Activated T-helper 1 cell treated with anti-CD3 and anti-CD28 coated beads, Interleukin-2, amount 50 U/mL, for 16 hours (primary cell): Measurements from ENCODE around the gene APBA2.

ENCODE experiments used
- DNase-seq, 2 donors: peaks; one replicate each; pipeline ENCODE4 v3.0.0-alpha.2; 2020; ENCODE audit warnings: low read depth in 1 of 2, low spot score in 1 of 2

Gene APBA2

DNA sequence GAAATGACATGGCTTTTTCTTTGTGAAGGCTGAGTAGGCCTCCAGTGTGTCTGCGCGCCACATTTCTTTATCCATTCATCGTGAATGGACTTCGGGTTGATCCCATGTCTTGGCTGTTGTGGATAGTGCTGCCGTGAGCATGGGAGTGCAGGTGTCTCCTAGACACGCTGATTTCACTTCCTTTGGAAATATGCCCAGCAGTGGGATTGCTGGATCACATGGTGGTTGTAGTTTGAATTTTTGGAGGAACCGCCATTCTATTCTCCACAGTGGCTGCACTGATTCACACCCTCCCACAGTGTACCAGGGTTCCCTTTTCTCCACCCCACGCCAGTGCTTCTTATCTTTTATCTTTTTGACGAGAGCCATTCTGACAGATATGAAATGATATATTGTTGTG is 212.2 kb downstream of the APBA2 start:
- no peak for DNase-seq

DNA sequence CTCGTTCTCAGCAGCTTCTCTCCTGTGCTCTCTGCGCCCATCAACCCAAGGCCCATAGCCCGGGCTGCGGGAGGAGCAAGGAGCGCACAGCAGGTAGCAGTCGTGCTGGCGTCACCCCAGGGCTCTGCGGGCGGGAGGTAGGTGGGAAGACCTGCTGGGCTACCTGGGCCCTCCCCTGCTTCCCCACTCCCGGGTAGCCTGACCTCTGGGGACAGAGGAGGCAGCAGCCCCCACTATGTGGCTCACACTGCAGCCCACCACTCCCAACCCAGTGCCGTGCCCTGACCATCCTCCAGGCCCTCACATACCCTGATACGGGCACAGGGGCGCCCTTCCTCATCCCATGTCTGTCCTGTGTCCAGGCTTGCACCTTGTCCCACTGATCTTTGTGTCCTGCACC is 212.9 kb downstream of the APBA2 start:
- no peak for DNase-seq

DNA sequence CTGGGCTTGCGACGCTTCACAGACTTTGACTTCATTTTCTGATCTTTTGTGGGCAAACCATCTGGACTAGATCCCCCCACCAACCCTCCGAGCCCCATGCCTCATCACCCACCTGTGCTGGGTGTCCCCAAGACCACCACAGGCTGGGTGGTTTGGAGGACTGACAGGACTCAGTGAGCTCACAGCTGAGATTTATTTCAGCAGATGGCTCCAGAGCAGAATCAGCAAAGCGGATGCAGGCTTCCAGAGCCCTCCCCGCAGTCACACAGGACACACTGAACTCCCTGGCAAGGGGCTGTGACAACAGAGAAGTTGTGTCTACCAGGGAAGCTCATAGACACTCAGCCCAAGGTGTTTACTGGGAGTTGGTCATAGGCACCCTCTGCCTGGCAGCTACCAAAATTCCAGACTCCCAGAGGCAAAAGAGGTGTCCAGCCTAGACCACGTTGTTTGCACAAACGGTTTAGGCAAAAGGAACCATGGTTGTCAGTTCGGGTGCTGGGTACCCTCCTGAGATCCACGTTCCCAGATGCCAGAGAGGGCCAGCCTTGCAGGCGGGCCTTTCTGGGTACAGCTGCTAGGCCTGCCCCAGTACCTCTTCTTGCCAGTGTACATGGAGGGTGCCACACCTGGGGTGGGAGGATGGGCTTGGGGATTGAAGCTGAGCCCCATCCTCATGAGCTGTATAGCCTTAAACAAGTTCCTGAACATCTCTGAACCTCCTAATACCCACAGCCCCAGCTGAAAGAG is 213.5 kb downstream of the APBA2 start:
- no peak for DNase-seq

DNA sequence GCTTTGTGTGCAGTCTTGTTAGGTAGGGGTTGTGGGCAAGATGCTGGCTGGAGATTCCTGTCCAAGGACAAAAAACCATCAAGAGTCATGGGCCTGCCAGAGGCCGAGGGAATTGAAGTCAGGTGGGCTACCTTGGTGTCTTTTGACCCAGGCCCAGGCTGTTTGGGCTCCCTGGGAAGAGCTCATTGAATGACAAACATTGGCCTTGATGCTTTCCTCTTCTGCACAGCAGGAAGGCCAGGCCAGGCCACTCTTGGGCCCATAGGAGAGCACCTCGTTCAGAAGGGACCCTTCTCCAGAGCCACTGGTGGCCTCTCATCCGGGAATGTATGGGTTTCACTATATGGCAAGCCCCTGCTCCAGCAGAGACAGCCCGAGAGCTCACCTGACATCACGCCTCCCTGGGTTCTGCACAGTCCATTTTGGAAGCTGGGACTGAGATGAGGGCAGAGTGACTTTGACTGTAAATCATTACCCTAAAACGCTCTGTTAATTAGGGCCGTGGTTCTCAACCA is 214.8 kb downstream of the APBA2 start:
- DNase-seq: no peak

DNA sequence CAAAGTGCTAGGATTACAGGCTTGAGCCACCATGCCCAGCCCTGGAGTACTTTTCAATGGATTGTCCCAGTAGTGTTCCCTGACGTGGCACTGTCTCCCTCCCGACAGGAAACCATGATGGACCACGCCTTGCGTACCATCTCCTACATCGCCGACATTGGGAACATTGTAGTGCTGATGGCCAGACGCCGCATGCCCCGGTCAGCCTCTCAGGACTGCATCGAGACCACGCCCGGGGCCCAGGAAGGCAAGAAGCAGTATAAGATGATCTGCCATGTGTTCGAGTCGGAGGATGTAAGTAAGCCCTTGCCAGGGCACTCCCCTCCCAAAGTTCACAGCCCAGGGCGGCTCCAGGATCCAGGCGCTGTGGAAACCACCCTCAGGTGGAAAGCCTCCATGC is 215.7 kb downstream of the APBA2 start:
- DNase-seq: no peak

DNA sequence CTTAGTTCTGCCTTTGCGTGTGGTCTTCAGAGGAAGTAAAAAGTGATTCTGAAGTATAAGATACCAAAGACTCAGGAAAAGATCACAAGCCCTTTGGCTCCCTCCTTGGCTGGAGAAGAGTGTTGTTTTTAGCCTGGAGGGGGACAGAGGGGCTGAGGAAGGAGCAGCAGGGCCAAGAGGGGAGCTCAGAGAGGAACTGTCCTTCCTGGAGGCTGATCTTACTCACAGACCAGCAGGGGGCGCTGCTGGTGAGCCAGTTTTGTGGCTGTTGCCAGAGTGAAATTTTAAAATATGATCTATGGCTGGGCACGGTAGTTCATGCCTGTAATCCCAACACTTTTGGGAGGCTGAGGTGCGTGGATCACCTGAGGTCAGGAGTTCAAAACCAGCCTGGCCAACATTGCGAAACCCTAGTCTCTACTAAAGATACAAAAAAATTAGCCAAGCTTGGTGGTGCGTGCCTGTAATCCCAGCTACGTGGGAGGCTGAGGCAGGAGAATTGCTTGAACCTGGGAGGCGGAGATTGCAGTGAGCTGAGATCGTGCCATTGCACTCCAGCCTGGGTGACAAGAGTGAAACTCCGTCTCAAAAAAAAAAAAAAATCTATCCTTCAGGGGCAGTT is 216.5 kb downstream of the APBA2 start:
- peak; percentile 30 to 34 for DNase-seq

DNA sequence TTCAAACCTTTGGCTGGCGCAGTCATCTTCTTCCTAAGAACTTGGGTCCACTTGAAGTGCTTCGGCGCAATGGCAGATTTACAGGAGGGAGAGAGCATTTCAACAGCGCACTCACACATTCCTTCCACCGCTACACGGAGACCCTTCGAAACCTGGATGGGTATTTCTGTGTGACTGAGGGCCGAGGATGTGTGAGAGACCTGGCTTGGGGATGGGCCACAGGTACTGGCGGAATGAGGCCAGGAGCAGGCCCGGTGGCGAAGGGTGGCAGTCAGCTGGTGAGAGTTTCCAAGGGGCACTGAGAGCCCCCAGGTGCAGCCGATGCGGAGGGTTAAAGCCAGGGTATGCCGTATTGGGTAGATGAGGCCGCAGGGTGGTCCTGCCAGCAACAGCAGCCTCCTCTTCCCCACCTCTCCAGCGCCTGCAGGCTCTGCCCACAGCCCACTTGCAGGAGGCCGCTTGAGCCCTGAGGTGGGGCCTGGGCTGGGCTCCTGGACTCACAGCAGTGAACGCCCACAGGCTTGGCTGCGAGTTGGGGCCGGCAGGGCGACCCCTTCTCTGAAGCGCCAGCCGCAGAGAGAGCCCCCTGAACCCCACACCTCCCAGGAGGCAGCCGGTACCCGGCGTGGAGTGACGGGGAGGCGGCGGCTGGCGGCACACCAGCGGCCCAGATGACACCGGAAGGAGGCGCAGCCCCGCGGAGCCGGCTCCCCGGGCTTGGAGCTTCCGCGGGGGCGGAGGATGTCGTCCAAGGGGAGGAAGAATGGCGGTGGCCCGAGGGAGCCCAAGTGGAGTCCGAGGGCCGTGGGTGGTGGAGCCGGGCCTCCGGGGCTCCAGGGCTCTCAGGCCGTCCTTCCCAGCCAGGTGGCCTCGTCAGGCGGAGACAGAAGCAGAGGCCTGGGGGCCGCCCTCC is 217.4 kb downstream of the APBA2 start:
- DNase-seq: no peak

DNA sequence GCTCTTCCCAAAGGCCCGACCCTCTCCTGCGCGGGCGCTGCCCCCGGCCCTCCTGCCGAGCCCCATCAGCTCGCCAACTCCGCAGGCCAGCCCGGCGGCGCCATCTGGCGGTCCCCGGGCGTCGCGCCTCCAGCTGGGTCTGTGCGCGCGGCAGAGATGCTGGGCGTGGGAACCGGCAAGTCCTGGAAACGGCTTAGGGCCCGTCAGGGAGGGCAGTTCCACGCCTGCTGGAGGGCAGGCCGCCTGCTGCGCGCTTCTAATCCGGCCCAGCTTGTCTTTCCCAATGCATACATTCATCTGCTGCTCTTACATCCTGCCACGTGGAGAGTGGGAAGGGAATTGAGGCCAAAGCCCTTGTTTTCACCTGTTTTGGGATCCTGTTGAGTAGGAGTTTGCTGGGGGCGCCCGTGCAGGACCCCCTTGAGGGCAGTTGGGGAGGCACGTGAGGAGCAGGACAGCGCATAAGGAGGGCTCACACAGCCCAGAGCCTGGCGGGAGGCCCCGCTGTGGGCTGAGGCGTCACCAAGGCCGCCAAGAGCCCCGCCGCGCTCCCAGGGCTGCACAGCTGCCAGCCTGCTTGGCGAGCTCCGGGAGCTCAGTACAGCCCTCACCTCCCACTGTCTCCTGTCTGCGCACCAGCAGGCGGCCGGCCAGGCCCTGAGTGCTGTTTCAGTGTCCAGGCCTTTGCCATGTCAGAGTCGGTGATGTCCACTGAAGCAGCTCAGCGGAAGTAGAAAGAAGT is 218.2 kb downstream of the APBA2 start:
- peak; percentile 21 to 43 for DNase-seq

DNA sequence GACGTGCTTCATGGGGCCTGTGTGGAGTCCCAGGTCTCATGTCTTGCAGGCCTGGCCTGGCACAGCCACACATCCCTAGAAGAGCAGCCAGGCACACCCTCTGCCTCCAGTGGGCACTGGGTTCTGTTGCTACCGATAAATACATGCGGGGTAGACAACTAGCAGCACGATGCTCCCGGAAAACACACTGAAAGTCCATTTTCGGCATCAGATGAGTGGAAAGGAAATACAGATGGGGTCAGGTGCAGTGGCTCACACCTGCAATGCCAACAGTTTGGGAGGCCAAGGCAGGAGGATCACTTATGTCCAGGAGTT is 218.7 kb downstream of the APBA2 start:
- DNase-seq: no peak

DNA sequence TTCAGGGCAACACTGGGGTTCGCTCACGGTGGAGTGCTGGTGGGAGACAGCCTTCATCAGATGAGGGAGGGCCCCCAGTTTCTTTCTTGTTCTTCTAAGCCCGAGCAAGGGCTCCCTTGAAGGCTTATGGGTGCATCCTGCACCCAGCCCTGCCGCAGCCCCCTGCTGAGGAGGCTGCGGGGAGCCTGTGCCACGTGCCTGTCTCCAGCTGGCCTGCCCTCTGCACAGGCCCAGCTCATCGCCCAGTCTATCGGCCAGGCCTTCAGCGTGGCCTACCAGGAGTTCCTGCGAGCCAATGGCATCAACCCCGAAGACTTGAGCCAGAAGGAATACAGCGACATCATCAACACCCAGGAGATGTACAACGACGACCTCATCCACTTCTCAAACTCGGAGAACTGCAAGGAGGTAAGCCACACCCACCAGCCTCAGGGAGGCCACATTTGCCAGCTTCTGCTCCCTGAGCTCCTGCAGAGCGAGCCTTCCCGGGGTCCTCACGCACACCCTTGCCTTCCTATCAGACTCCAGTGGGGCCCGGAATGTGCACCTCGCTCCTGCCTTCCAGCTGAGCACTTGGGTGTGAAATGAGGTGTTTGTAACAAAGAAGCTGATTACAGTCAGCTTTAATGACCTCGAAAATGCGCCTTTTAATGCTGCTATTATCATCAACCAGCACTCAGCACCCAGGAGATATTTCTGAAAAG is 219.5 kb downstream of the APBA2 start:
- no peak for DNase-seq

DNA sequence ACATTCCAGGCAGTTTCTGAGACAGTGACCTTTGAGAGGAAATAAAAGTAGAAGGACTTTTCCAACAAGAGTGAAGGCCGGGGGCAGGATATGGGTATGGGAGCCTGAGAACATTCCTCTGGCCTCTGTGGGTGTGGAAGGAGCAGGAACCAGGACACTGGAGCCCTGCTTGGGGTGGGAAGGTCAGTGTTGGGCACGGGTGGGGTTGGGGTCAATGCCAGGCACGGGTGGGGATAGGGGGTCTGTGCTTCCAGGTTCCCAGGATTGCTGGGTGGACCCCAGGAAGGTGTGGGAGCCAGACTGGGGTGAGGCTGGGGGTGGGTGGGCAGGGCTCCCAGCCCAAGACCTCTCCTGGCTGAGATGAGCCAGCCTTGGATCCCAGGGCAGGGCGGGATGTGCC is 220.3 kb downstream of the APBA2 start:
- no peak for DNase-seq

DNA sequence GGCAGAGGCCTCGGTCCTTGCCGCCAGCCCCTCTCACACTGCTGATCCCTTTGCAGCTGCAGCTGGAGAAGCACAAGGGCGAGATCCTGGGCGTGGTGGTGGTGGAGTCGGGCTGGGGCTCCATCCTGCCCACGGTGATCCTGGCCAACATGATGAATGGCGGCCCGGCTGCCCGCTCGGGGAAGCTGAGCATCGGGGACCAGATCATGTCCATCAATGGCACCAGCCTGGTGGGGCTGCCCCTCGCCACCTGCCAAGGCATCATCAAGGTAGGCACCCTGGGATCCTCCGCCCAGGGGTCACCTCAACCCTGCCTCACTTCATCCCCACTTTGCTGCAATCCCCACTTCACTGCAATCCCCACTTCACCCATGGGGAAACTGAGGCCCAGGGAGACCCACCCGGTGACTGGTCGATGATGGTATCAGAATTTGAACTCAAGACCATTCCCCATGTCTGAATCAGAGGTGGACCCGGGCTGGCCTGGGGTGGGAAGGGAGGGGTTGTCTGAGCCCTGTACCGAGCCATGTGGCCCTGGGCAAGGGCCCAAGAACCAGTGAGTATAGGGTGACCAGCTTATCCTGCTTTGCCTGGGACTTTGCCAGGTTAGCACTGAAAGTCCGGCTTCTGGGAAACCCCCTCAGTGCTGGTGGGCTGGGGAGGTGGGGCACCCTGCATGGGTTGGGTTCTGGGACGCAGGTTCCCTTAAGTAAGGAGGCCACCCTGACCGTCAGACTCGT is 220.9 kb downstream of the APBA2 start:
- DNase-seq: no peak

DNA sequence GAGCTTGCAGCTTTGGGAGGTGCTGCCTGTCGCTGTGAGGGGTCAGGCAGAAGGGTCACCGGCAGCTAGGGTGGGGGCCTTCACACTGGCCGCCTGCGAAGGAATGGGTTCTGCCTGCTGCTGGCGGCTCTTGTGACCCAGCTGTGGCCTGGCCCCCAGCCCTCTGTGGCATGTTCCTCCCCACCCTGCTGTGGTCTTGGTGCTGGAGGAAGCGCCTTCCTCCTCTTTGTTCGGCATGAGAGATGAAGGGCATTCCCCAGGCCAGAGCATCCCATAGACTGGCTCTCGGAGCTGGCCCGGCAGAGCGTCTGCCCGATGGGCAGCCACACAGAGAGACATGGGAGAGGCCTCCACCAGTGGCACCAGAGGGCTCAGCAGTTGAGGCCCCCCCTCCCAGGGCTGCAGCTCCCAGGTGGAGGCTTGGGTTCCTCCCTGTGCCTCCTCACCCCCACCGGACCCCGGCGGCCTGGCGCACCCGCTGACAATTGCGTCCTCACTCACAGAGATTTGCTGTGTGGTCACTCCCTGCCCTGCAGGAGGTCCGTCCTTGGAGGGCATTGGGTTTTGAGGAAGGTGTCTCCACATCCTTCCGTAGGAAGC is 221.6 kb downstream of the APBA2 start:
- DNase-seq: no peak

DNA sequence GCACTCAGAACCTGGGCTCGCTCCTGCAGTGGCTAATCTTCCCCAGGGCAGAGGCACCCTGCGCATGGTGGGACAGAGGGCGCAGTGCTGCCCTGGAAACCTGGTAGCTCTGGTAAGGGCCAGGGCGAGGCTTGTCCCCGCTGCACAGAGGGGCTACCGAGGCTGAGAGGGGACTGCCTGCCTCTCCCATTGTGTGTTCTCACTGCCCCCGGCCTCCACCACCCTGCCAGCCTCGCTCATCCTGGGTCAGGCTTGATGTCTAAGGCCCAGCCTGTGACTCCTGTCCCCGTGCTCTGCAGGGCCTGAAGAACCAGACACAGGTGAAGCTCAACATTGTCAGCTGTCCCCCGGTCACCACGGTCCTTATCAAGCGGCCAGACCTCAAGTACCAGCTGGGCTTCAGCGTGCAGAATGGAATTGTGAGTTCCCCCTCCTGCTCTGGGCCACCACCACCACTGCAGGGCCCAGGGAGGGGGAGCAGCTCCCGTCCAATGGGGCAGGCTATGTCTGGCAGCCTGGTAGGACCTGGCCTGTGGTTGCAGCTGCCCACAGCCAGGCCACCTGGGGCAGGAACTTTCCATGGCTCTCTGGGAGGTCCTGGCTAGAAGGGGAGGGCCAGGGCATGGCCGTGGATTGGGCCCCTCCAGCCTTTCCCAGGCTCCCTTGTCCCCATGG is 222.3 kb downstream of the APBA2 start:
- no peak for DNase-seq

DNA sequence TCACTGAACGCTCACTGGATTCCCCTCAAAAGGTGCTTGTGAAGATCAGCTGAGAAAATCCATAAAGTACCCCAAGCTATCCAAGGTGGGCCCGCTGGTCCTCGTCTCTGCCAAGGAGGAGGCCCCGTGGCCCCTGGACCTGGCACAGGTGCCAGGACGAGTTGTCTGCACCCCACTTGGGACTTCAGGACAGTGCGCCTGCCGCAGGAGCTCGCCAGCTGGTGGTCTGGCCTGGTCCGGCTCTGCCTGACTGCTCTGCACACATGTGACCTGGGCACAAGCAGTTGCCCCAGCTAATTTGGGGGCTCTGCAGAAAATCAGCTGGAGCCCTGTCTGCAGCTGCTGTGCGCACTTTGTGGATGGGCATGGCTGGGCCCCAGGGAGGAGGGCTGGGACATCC is 224.0 kb downstream of the APBA2 start:
- no peak for DNase-seq

DNA sequence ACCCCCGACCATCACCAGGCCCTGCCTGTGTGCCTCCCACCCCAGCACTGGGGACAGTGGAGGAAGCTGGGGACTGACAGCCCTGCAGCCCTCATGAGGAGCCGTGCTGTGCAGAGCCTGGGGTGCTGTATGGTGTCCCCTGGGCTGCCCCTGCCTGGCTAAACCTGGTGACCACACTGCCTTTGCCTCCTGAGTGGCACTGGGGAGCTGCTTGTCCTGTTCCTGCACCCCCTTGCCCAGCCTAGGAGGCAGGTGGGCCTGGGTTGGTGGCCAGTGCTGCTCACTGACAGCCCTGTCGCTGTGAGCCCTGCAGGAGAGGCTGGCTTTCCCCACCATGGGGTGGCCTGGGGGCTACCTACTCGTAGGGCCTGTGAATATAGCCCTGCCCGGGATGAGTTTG is 224.4 kb downstream of the APBA2 start:
- no peak for DNase-seq

DNA sequence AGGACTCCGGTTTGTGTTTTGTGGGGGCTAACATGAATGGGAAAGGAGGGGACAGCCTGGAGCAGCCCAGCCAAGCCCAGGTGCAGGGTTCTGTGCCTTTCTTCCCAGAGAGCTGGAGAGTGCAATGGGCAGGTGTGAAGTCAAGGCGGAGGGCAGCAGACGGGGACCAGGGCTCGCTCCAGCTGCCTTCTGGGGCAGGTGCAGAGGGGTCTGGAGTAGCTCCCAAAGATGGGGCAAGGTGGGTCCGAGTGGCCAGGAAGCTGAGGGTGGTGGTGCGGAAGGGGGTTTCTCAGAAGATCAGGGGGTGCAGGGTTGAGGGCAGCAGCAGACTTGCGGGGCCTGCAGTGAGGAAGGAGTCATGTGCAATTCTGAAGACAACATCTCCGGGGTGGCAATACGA is 225.0 kb downstream of the APBA2 start:
- no peak for DNase-seq

DNA sequence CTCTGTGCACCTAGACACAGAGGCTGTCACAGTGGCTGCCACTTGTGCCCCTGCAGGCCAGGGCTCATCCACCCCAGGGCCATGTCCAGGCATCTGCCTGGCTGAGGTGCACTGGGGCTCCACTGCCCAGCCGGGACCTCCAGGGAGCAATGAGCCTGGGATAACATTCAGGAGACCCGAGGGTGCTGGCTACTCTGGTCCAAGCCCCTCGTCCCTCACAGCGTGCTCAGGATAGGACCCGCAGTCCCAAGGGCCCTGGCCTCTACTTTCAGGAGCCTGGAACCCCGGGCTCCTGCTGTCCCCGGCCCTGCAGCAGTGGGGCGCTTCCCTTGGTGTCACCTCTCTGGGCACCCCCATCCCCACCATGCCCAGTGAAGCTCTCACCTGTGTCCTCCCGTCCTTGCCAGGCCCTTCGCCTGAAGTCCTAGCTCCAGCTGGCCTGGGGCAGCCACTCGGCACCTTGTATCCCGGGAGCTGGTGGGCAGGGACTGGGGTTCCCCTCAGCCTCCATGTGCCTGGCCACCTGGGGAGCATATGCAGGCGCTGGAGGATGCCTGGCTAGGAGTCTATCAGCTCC is 226.0 kb downstream of the APBA2 start:
- no peak for DNase-seq
